Measurements from ENCODE around the gene LIMS2. TPM values are rescaled to one million over a fixed set of nuclear protein-coding genes. Genes with fewer than 3 reads are reported as not detected.

LIMS2 gene
- total and polyA plus RNA-seq, 2 donors (not counting 3 experiments of a cell fraction or from before 2014, with no cell fraction given), result 48.3 to 55.6 TPM

GRCh38 chr2:127670055-127670956 lies 5.0 kb downstream of the LIMS2 start:
- no peak for FAIRE-seq

More at GRCh38 chr2:127670055-127670956, 5.0 kb downstream of the LIMS2 start:
- no peak overlapping the region for H3K4me3 ChIP-seq (replicated peaks in 1 of 3; ENCODE audit: insufficient read depth in 1 of 3, low read depth in 1 of 3, low read length in 3 of 3)
- no TSS peak for BruUV-seq (replicated peaks)
- H3K36me3 ChIP-seq (ENCODE audit: control insufficient read depth in 2 of 2, extremely low read depth in 1 of 2, insufficient read depth in 2 of 2, low read length in 2 of 2), result no peaks in the 10 kb centered on the region
- no peaks in the 10 kb centered on the region for H4K20me1 ChIP-seq (replicated peaks; ENCODE audit: control insufficient read depth, extremely low read depth, insufficient read depth, low read length)
- no peaks in the 10 kb centered on the region for H3K9me3 ChIP-seq (replicated peaks; ENCODE audit: control insufficient read depth, insufficient read depth, low read length)
- DNase-seq (ENCODE audit: low read depth, low spot score), result no peak
- H3K4me1 ChIP-seq (ENCODE audit: control insufficient read depth, extremely low read depth, insufficient read depth, low read length), result peaks cover 14% of the 10 kb centered on the region
- no peak for TF ChIP-seq MYC (IDR thresholded peaks at IDR 0.05; ENCODE audit: low read depth, low read length)
- no peak for TF ChIP-seq POLR2AphosphoS5 (IDR thresholded peaks at IDR 0.05; ENCODE audit: insufficient read depth, low read depth, low read length)
- no peak for TF ChIP-seq POLR2A (IDR thresholded peaks at IDR 0.05; ENCODE audit: low read depth, low read length)
- TF ChIP-seq FOS (IDR thresholded peaks at IDR 0.05; ENCODE audit: borderline replicate concordance, insufficient read depth, low read length), result no peak
- no peak for TF ChIP-seq GATA2 (IDR thresholded peaks at IDR 0.05; ENCODE audit: insufficient read depth, insufficient read length, low read depth, low read length)
- TF ChIP-seq CTCF (IDR thresholded peaks at IDR 0.05; ENCODE audit: extremely low read depth in 1 of 2, insufficient read depth in 1 of 2, low read depth in 1 of 2, low read length in 2 of 2), result no peak
- TF ChIP-seq EZH2 (IDR thresholded peaks at IDR 0.05; ENCODE audit: borderline replicate concordance, low read depth, low read length, severe bottlenecking), result no peak
- TF ChIP-seq JUN (IDR thresholded peaks at IDR 0.05; ENCODE audit: borderline replicate concordance, insufficient read depth, insufficient read length, low read depth), result no peak
- TF ChIP-seq MAX (IDR thresholded peaks at IDR 0.05; ENCODE audit: insufficient read depth, insufficient read length), result no peak
- POLR2A ChIA-PET, result no interaction called here
- no peaks in the 10 kb centered on the region for H3K27me3 ChIP-seq (ENCODE audit: control insufficient read depth in 2 of 2, insufficient read depth in 2 of 2, low read length in 2 of 2)
- no peak overlapping the region for H3K9ac ChIP-seq (replicated peaks; ENCODE audit: extremely low read depth, insufficient read depth, low read length)
- no peak overlapping the region for H3K27ac ChIP-seq (ENCODE audit: insufficient read depth, low read depth, low read length)
- no peaks in the 10 kb centered on the region for H3K79me2 ChIP-seq (ENCODE audit: control insufficient read depth, insufficient read depth, low read length)
- dilution Hi-C loops (cut with MboI; ENCODE audit: extremely low pct_ligation_motif_present, low sequenced_read_pairs), result no loop called here
- CTCF ChIA-PET, result interaction anchor here (2.3 kb wide), 1 partner anchor 79 kb away, joined by 8 read pairs; no protein-coding TSS in a partner anchor
- no peak overlapping the region for H3K4me2 ChIP-seq (ENCODE audit: insufficient read depth, low read length)
- no peak overlapping the region for H2AFZ ChIP-seq (ENCODE audit: low read depth, low read length)
- intact Hi-C loops (cut with micrococcal nuclease), result no loop called here
- H3K9me1 ChIP-seq (replicated peaks; ENCODE audit: control insufficient read depth, extremely low read depth, insufficient read depth, low read length), result no peaks in the 10 kb centered on the region
